GM18861 (cell line): Measurements from ENCODE around the gene TRIP6.

Experiments
- ATAC-seq: cut with Tn5 transposase; IDR thresholded peaks from one replicate; pipeline ENCODE4 v1.9.1; 2021; ENCODE audit not compliant: unreplicated experiment

The TRIP6 gene

GRCh38 chr7:100867040-100867775 is at the start of gene TRIP6:
TRIP6 (plus strand) TSS chr7:100867387; CDS start chr7:100867498, 111 bp downstream.
- no peak for ATAC-seq

- no peak for ATAC-seq
Measured at GRCh38 chr7:100818366-100818765, 48.8 kb upstream of the TRIP6 start.

- no peak for ATAC-seq
Measured at GRCh38 chr7:100818825-100819224, 48.4 kb upstream of the TRIP6 start.

GRCh38 chr7:100819586-100819985 is 47.6 kb upstream of the TRIP6 start:
- no peak for ATAC-seq

GRCh38 chr7:100822236-100823139 is 44.7 kb upstream of the TRIP6 start:
- ATAC-seq, result no peak

- no peak for ATAC-seq
Measured at GRCh38 chr7:100823140-100823525, 44.1 kb upstream of the TRIP6 start.

- no peak for ATAC-seq
Measured at GRCh38 chr7:100823534-100823933, 43.7 kb upstream of the TRIP6 start.

- no peak for ATAC-seq
Measured at GRCh38 chr7:100824499-100825214, 42.5 kb upstream of the TRIP6 start.

- no peak for ATAC-seq
Measured at GRCh38 chr7:100825215-100825671, 41.9 kb upstream of the TRIP6 start.

GRCh38 chr7:100825751-100826513 is 41.3 kb upstream of the TRIP6 start:
- ATAC-seq, result no peak

GRCh38 chr7:100826514-100827329 is 40.5 kb upstream of the TRIP6 start:
- no peak for ATAC-seq

GRCh38 chr7:100827330-100828226 is 39.6 kb upstream of the TRIP6 start, which contains the start of gene EPHB4:
EPHB4 (minus strand) TSS chr7:100827523; CDS start chr7:100827030, 493 bp downstream.
- ATAC-seq, result no peak

GRCh38 chr7:100829150-100829716 is 38.0 kb upstream of the TRIP6 start:
- no peak for ATAC-seq

- no peak for ATAC-seq
Measured at GRCh38 chr7:100830396-100830795, 36.8 kb upstream of the TRIP6 start.

- ATAC-seq, result no peak
Measured at GRCh38 chr7:100832281-100832633, 34.9 kb upstream of the TRIP6 start.

- no peak for ATAC-seq
Measured at GRCh38 chr7:100835903-100836811, 31.0 kb upstream of the TRIP6 start.

- ATAC-seq, result no peak
Measured at GRCh38 chr7:100836812-100837098, 30.4 kb upstream of the TRIP6 start.
